ENCODE results near the gene PTX4. TPM values are rescaled to one million over a fixed set of nuclear protein-coding genes. Genes with fewer than 3 reads are reported as not detected.

The PTX4 gene
- total RNA-seq, 1 experiment from 2014 or later, result not detected

DNA sequence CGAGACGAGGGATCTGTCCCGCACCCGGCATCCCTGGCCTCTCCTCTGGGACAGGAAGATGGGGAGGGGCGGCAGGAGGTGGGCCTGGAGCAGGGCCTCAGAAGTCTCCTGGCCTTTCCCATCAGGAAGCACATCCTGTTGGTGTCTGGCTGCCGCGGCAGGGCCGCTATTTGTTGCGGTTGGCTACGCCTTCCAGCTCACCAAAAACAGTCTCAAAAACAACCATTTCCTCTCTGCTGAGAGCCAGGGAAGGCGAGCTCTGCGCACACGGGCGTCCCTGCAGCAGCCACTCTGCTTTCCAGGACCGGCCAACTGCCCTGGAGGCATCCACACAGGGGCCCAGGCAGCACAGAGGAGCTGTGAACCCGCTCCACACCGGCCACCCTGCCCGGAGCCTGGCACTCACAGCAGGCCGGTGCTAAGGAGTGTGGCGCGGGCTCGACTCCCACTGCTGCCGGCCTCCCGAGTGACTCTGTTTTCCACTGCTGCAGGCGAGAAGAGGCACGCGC, 44.8 kb upstream of the PTX4 start, which contains the start of gene TMEM204:
Gene TMEM204 (plus strand): TSS at position 224 of the 509 bp plus-strand sequence. CDS start 610 bp downstream, outside the sequence.
- H4K91ac ChIP-seq (ENCODE audit: insufficient read length, low read depth, low read length), result no peak within 1 kb of the TSS
- Mint-ChIP-seq H3K27ac (no peak within 1 kb of the TSS; a peak in 1 of 7 replicates), H3K36me3 (ENCODE audit: insufficient read depth in 1 of 3, low read depth in 3 of 3) (no peaks in the 10 kb centered on the region; a peak in 1 of 7 replicates), H3K4me3 (no peak within 1 kb of the TSS), H3K27me3 (ENCODE audit: low read depth) (no peaks in the 10 kb centered on the region), H3K4me1 (no peaks in the 10 kb centered on the region), H3K9me3 (no peaks in the 10 kb centered on the region)
- H4K20me1 ChIP-seq (ENCODE audit: control insufficient read depth, insufficient read depth, insufficient read length), result no peaks in the 10 kb centered on the region
- no peak within 1 kb of the TSS for H3K4ac ChIP-seq (ENCODE audit: low read depth, low read length)
- H3K9ac ChIP-seq (ENCODE audit: extremely low read depth, insufficient read length, low read length), result no peak within 1 kb of the TSS
- H3K4me1 ChIP-seq (ENCODE audit: insufficient read depth, low read length), result no peaks in the 10 kb centered on the region
- H3K79me2 ChIP-seq (ENCODE audit: insufficient read depth, low read length), result no peaks in the 10 kb centered on the region
- DNase-seq, result no peak
- H3K14ac ChIP-seq (ENCODE audit: insufficient read depth, low read length), result no peak within 1 kb of the TSS; the same call in 1 of the 2 replicates
- H3K27ac ChIP-seq (ENCODE audit: insufficient read length, low read depth, low read length), result no peak within 1 kb of the TSS
- no peak within 1 kb of the TSS for H2BK20ac ChIP-seq (ENCODE audit: low read depth, low read length, poor library complexity, severe bottlenecking)
- no peaks in the 10 kb centered on the region for H3K79me1 ChIP-seq (ENCODE audit: insufficient read depth, low read depth, low read length, poor library complexity, severe bottlenecking)
- H3T11ph ChIP-seq (ENCODE audit: low read length), result no peak within 1 kb of the TSS
- H2BK15ac ChIP-seq (ENCODE audit: low read depth, low read length), result no peak within 1 kb of the TSS
- no peak within 1 kb of the TSS for H3K23ac ChIP-seq (ENCODE audit: insufficient read length, low read depth, low read length)
- H2BK120ac ChIP-seq (ENCODE audit: low read depth, low read length, poor library complexity, severe bottlenecking), result no peak within 1 kb of the TSS
- no peak within 1 kb of the TSS for H2AFZ ChIP-seq (ENCODE audit: low read length)
- H3K18ac ChIP-seq (ENCODE audit: insufficient read length, low read depth, low read length), result no peak within 1 kb of the TSS
- no peak within 1 kb of the TSS for H2AK5ac ChIP-seq (ENCODE audit: insufficient read length, low read length)
- no peak within 1 kb of the TSS for H3K4me2 ChIP-seq (ENCODE audit: insufficient read depth, insufficient read length, low read length)
- no peaks in the 10 kb centered on the region for H3K23me2 ChIP-seq (ENCODE audit: insufficient read length, low read depth, low read length, poor library complexity, severe bottlenecking)
- H2BK5ac ChIP-seq (ENCODE audit: insufficient read length, low read length), result no peak within 1 kb of the TSS
- no peaks in the 10 kb centered on the region; the same call in 1 of the 2 replicates for H3K27me3 ChIP-seq (ENCODE audit: insufficient read depth, low read length)
- no peak within 1 kb of the TSS for H4K5ac ChIP-seq (ENCODE audit: insufficient read length, low read depth, low read length)
- H4K8ac ChIP-seq (replicated peaks; ENCODE audit: insufficient read length, low read depth, low read length), result no peak within 1 kb of the TSS
- no CpG with 5 or more reads among the region's 27 CpGs for WGBS (ENCODE audit: extremely low coverage, insufficient read length, low lambda C conversion rate)
- H3K9me3 ChIP-seq (ENCODE audit: control insufficient read depth, low read depth, low read length), result no peaks in the 10 kb centered on the region
- TF ChIP-seq, protein P1, sequence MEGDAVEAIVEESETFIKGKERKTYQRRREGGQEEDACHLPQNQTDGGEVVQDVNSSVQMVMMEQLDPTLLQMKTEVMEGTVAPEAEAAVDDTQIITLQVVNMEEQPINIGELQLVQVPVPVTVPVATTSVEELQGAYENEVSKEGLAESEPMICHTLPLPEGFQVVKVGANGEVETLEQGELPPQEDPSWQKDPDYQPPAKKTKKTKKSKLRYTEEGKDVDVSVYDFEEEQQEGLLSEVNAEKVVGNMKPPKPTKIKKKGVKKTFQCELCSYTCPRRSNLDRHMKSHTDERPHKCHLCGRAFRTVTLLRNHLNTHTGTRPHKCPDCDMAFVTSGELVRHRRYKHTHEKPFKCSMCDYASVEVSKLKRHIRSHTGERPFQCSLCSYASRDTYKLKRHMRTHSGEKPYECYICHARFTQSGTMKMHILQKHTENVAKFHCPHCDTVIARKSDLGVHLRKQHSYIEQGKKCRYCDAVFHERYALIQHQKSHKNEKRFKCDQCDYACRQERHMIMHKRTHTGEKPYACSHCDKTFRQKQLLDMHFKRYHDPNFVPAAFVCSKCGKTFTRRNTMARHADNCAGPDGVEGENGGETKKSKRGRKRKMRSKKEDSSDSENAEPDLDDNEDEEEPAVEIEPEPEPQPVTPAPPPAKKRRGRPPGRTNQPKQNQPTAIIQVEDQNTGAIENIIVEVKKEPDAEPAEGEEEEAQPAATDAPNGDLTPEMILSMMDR (conservative IDR thresholded peaks at IDR 0.05), result no peak
- H2BK12ac ChIP-seq (ENCODE audit: insufficient read length, low read depth, low read length), result no peak within 1 kb of the TSS
- no peak within 1 kb of the TSS for H3K56ac ChIP-seq (ENCODE audit: insufficient read length, low read depth, low read length)

All from H9 (cell line).